Measurements from ENCODE around the gene CPXM2.

CPXM2 gene

DNA sequence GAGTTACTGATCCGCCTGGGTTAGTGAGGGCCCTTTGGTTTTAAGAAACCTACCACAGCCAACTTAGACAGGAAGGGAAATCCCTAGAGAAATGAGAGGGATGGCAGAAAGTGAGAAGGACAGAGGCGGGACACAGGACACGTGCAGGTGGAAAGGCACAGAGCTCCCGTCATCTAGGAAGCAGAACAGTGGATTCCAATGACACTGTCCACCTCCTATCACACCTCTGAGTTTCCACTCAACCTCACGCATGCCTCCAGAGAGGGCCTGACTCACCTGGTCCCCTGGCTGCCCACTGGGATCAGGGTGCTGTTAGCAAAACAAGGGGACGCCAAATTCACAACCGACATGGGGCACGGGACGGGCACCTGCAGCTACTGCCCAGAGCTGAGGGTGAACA lies 26.3 kb downstream of the CPXM2 start:
- TF ChIP-seq, protein P1, sequence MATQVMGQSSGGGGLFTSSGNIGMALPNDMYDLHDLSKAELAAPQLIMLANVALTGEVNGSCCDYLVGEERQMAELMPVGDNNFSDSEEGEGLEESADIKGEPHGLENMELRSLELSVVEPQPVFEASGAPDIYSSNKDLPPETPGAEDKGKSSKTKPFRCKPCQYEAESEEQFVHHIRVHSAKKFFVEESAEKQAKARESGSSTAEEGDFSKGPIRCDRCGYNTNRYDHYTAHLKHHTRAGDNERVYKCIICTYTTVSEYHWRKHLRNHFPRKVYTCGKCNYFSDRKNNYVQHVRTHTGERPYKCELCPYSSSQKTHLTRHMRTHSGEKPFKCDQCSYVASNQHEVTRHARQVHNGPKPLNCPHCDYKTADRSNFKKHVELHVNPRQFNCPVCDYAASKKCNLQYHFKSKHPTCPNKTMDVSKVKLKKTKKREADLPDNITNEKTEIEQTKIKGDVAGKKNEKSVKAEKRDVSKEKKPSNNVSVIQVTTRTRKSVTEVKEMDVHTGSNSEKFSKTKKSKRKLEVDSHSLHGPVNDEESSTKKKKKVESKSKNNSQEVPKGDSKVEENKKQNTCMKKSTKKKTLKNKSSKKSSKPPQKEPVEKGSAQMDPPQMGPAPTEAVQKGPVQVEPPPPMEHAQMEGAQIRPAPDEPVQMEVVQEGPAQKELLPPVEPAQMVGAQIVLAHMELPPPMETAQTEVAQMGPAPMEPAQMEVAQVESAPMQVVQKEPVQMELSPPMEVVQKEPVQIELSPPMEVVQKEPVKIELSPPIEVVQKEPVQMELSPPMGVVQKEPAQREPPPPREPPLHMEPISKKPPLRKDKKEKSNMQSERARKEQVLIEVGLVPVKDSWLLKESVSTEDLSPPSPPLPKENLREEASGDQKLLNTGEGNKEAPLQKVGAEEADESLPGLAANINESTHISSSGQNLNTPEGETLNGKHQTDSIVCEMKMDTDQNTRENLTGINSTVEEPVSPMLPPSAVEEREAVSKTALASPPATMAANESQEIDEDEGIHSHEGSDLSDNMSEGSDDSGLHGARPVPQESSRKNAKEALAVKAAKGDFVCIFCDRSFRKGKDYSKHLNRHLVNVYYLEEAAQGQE (IDR thresholded peaks at IDR 0.05; ENCODE audit: low read depth), result no peak
- no peak for TF ChIP-seq NFIC (IDR thresholded peaks at IDR 0.05)
- TF ChIP-seq, protein P2, sequence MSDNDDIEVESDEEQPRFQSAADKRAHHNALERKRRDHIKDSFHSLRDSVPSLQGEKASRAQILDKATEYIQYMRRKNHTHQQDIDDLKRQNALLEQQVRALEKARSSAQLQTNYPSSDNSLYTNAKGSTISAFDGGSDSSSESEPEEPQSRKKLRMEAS (IDR thresholded peaks at IDR 0.05), result no peak
- TF ChIP-seq, protein P3, sequence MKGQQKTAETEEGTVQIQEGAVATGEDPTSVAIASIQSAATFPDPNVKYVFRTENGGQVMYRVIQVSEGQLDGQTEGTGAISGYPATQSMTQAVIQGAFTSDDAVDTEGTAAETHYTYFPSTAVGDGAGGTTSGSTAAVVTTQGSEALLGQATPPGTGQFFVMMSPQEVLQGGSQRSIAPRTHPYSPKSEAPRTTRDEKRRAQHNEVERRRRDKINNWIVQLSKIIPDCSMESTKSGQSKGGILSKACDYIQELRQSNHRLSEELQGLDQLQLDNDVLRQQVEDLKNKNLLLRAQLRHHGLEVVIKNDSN (IDR thresholded peaks at IDR 0.05), result no peak
- no peak for TF ChIP-seq TAF1 (IDR thresholded peaks at IDR 0.05; ENCODE audit: low read depth)
- TF ChIP-seq ZBTB7A (IDR thresholded peaks at IDR 0.05; ENCODE audit: low read depth), result no peak
- no peak for TF ChIP-seq EP300 (IDR thresholded peaks at IDR 0.05; ENCODE audit: borderline replicate concordance)
- no peak for TF ChIP-seq YY1 (IDR thresholded peaks at IDR 0.05; ENCODE audit: low read depth)
- TF ChIP-seq CEBPB (IDR thresholded peaks at IDR 0.05), result no peak
- TF ChIP-seq CREB1 (IDR thresholded peaks at IDR 0.05; ENCODE audit: low read depth), result no peak
- no peak for TF ChIP-seq RAD21 (IDR thresholded peaks at IDR 0.05; ENCODE audit: low read depth)
- TF ChIP-seq TCF12 (IDR thresholded peaks at IDR 0.05; ENCODE audit: low read depth), result no peak
- no peak for TF ChIP-seq TEAD4 (IDR thresholded peaks at IDR 0.05)
- no peak for TF ChIP-seq EGR1 (IDR thresholded peaks at IDR 0.05)
- no peak for TF ChIP-seq FOXM1 (IDR thresholded peaks at IDR 0.05; ENCODE audit: borderline replicate concordance, low read depth)

DNA sequence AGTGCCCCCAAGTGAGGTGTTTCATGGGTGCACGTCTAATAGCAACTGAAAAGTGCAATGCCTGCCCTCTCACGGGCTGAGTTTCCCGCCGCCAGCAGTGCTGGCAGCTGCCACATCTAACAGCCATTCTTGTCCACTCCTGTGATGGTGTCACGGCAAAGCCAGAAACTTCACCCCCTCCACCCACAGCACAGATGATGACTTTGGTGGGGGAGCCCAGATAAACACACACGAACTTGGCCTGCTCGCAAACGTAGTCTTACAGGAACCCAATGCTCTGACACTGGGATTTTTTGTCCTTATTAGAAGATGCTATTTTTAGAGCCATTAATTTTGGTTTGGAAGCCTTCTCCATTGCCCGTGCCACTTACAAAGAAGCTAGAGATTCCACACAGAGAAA lies 26.7 kb downstream of the CPXM2 start:
- TF ChIP-seq EP300 (IDR thresholded peaks at IDR 0.05; ENCODE audit: borderline replicate concordance) (no peak), CREB1 (IDR thresholded peaks at IDR 0.05; ENCODE audit: low read depth) (no peak), EGR1 (IDR thresholded peaks at IDR 0.05) (no peak), FOXM1 (IDR thresholded peaks at IDR 0.05; ENCODE audit: borderline replicate concordance, low read depth) (no peak), NFIC (IDR thresholded peaks at IDR 0.05) (no peak), CEBPB (IDR thresholded peaks at IDR 0.05) (no peak), YY1 (IDR thresholded peaks at IDR 0.05; ENCODE audit: low read depth) (no peak), ZBTB7A (IDR thresholded peaks at IDR 0.05; ENCODE audit: low read depth) (no peak), TAF1 (IDR thresholded peaks at IDR 0.05; ENCODE audit: low read depth) (no peak), TEAD4 (IDR thresholded peaks at IDR 0.05) (no peak)
- TF ChIP-seq, protein P3 (IDR thresholded peaks at IDR 0.05), result no peak
- TF ChIP-seq, protein P2 (IDR thresholded peaks at IDR 0.05), result no peak
- TF ChIP-seq, protein P1 (IDR thresholded peaks at IDR 0.05; ENCODE audit: low read depth), result no peak

DNA sequence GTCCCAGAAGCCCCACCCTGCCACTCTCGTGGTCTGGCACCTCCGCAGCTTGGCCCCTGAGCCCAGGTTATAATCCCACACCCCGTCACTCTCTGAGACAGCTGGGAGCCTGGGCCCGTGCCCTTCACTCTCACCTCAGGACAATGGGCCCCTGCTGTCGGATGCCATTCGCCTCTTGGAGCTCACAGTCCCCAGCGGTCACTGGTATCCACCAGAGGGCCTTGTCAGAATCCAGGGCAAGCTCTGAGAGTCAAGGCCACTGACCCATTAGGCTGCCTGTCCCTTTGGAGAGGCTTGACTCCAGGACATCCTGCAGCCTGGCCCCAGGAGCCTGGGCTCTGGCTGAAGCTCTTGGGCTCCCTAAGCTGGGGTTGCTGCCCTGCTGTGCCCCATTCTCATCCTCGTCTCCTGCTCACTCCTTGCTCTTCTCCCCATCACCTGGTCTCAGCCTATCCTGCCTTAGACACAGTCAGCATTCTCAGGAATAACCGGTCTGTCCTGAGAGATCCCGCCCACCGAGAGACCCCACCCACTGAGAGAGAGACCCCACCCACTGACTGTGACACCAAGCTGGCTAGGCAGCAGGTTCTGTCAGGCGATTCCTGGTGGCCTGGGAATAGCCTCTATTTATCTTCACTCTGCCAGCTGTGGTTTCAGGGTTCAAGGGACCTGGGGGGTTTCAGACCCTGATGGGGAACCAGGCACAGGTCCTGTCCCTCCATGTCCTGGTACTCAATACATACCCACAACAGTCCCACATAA lies 27.7 kb downstream of the CPXM2 start:
- TF ChIP-seq EGR1 (IDR thresholded peaks at IDR 0.05) (no peak), CREB1 (IDR thresholded peaks at IDR 0.05; ENCODE audit: low read depth) (no peak), NFIC (IDR thresholded peaks at IDR 0.05) (no peak), EP300 (IDR thresholded peaks at IDR 0.05; ENCODE audit: borderline replicate concordance) (no peak), TEAD4 (IDR thresholded peaks at IDR 0.05) (no peak), TCF12 (IDR thresholded peaks at IDR 0.05; ENCODE audit: low read depth) (no peak), FOXM1 (IDR thresholded peaks at IDR 0.05; ENCODE audit: borderline replicate concordance, low read depth) (no peak), RAD21 (IDR thresholded peaks at IDR 0.05; ENCODE audit: low read depth) (no peak), ZBTB7A (IDR thresholded peaks at IDR 0.05; ENCODE audit: low read depth) (no peak), YY1 (IDR thresholded peaks at IDR 0.05; ENCODE audit: low read depth) (no peak), CEBPB (IDR thresholded peaks at IDR 0.05) (no peak), TAF1 (IDR thresholded peaks at IDR 0.05; ENCODE audit: low read depth) (no peak)
- TF ChIP-seq, protein P1 (IDR thresholded peaks at IDR 0.05; ENCODE audit: low read depth), result no peak
- TF ChIP-seq, protein P3 (IDR thresholded peaks at IDR 0.05), result no peak
- TF ChIP-seq, protein P2 (IDR thresholded peaks at IDR 0.05), result no peak

Data from Ishikawa (cell line).